ENCODE data around the gene DCX. TPM values are rescaled to one million over a fixed set of nuclear protein-coding genes. Genes with fewer than 3 reads are reported as not detected.

DCX gene
- total RNA-seq, 1 experiment from 2014 or later, result not detected

DNA sequence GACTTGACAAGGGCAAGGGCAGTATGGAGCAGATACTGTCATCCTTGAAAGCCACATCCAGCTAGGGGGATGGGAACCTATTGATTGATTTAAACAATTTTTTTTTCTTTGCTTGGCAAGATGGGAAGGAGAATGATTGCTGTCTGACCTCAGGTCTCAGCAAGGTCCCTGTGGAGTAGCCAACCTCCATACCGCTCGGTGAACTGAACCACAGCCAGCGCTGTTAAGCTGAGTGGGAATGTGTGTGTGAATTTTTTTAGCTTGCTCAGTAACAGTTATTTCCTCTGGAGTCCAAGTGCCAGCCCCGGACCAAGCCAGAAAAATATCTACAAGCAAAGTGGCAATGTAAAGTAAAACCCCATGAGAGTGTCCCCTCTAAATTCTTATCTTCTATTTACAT, 25.9 kb downstream of the DCX start:
- TF ChIP-seq, protein P1, sequence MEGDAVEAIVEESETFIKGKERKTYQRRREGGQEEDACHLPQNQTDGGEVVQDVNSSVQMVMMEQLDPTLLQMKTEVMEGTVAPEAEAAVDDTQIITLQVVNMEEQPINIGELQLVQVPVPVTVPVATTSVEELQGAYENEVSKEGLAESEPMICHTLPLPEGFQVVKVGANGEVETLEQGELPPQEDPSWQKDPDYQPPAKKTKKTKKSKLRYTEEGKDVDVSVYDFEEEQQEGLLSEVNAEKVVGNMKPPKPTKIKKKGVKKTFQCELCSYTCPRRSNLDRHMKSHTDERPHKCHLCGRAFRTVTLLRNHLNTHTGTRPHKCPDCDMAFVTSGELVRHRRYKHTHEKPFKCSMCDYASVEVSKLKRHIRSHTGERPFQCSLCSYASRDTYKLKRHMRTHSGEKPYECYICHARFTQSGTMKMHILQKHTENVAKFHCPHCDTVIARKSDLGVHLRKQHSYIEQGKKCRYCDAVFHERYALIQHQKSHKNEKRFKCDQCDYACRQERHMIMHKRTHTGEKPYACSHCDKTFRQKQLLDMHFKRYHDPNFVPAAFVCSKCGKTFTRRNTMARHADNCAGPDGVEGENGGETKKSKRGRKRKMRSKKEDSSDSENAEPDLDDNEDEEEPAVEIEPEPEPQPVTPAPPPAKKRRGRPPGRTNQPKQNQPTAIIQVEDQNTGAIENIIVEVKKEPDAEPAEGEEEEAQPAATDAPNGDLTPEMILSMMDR (conservative IDR thresholded peaks at IDR 0.05), result no peak
- no peak for TF ChIP-seq EZH2 (IDR thresholded peaks at IDR 0.05; ENCODE audit: low read depth)
- no peak for DNase-seq
- no peak overlapping the region for H3K4me2 ChIP-seq
- no peaks in the 10 kb centered on the region for H4K20me1 ChIP-seq (ENCODE audit: insufficient read depth)
- no peaks in the 10 kb centered on the region for H3K9me2 ChIP-seq (ENCODE audit: insufficient read depth)
- peaks cover 4% of the 10 kb centered on the region for H3K27me3 ChIP-seq (ENCODE audit: insufficient read depth, low read depth)
- H3K4me3 ChIP-seq, result no peak overlapping the region
- no peak overlapping the region for H3K27ac ChIP-seq
- H3K9me3 ChIP-seq (ENCODE audit: insufficient read depth, low read depth), result no peaks in the 10 kb centered on the region
- H2AFZ ChIP-seq, result no peak overlapping the region
- intact Hi-C loops (cut with micrococcal nuclease; ENCODE audit: unreplicated experiment), result no loop called here
- H3F3A ChIP-seq (ENCODE audit: insufficient read depth, low read depth), result no peaks in the 10 kb centered on the region
- H3K4me1 ChIP-seq (replicated peaks; ENCODE audit: insufficient read depth), result no peaks in the 10 kb centered on the region
- no TSS peak for BruUV-seq (replicated peaks)
- H3K79me2 ChIP-seq (ENCODE audit: low read depth), result no peaks in the 10 kb centered on the region
- no peaks in the 10 kb centered on the region for H3K36me3 ChIP-seq (ENCODE audit: low read depth)
- ChIA-PET CTCF (no interaction called here), POLR2A (ENCODE audit: unreplicated experiment) (no interaction called here)

- Histone ChIP-seq H3K4me3 (no peak overlapping the region), H3K79me2 (ENCODE audit: low read depth) (no peaks in the 10 kb centered on the region), H3F3A (ENCODE audit: insufficient read depth, low read depth) (no peaks in the 10 kb centered on the region), H3K9me3 (ENCODE audit: insufficient read depth, low read depth) (no peaks in the 10 kb centered on the region), H3K36me3 (ENCODE audit: low read depth) (no peaks in the 10 kb centered on the region), H4K20me1 (ENCODE audit: insufficient read depth) (no peaks in the 10 kb centered on the region), H2AFZ (no peak overlapping the region), H3K4me1 (replicated peaks; ENCODE audit: insufficient read depth) (no peaks in the 10 kb centered on the region), H3K4me2 (no peak overlapping the region), H3K27me3 (ENCODE audit: insufficient read depth, low read depth) (peaks cover 4% of the 10 kb centered on the region), H3K27ac (no peak overlapping the region), H3K9me2 (ENCODE audit: insufficient read depth) (no peaks in the 10 kb centered on the region)
- ChIA-PET POLR2A (ENCODE audit: unreplicated experiment) (no interaction called here), CTCF (interaction anchor here (0.6 kb wide), 1 partner anchor 51 kb away, joined by 7 read pairs; no protein-coding TSS in a partner anchor)
- intact Hi-C loops (cut with micrococcal nuclease; ENCODE audit: unreplicated experiment), result no loop called here
- no peak for DNase-seq
- TF ChIP-seq, protein P1 (conservative IDR thresholded peaks at IDR 0.05), result no peak
- no peak for TF ChIP-seq EZH2 (IDR thresholded peaks at IDR 0.05; ENCODE audit: low read depth)
- BruUV-seq (replicated peaks), result no TSS peak
Measured at GRCh38 chrX:111382277-111382676, 29.7 kb downstream of the DCX start.

GRCh38 chrX:111376897-111377578, 35.0 kb downstream of the DCX start:
- Histone ChIP-seq H3K27ac (no peak overlapping the region), H3K4me2 (no peak overlapping the region), H4K20me1 (ENCODE audit: insufficient read depth) (no peaks in the 10 kb centered on the region), H3K4me3 (no peak overlapping the region), H3F3A (ENCODE audit: insufficient read depth, low read depth) (no peaks in the 10 kb centered on the region), H3K4me1 (replicated peaks; ENCODE audit: insufficient read depth) (no peaks in the 10 kb centered on the region), H3K9me2 (ENCODE audit: insufficient read depth) (no peaks in the 10 kb centered on the region), H3K79me2 (ENCODE audit: low read depth) (no peaks in the 10 kb centered on the region), H3K9me3 (ENCODE audit: insufficient read depth, low read depth) (no peaks in the 10 kb centered on the region), H2AFZ (no peak overlapping the region), H3K27me3 (ENCODE audit: insufficient read depth, low read depth) (no peaks in the 10 kb centered on the region), H3K36me3 (ENCODE audit: low read depth) (no peaks in the 10 kb centered on the region)
- TF ChIP-seq EZH2 (IDR thresholded peaks at IDR 0.05; ENCODE audit: low read depth), result no peak
- TF ChIP-seq, protein P1 (conservative IDR thresholded peaks at IDR 0.05), result no peak
- ChIA-PET POLR2A (ENCODE audit: unreplicated experiment) (no interaction called here), CTCF (no interaction called here)
- DNase-seq, result no peak
- intact Hi-C loops (cut with micrococcal nuclease; ENCODE audit: unreplicated experiment), result no loop called here
- no TSS peak for BruUV-seq (replicated peaks)
